CD14-positive monocyte (primary cell): ENCODE data around the gene ELAVL2. TPM values are rescaled to one million over a fixed set of nuclear protein-coding genes. Genes with fewer than 3 reads are reported as not detected.

Source experiments
- DNase-seq, 3 donors: peaks; one replicate each; pipeline ENCODE4 v3.0.0-alpha.2; 2011 to 2022
- H2AFZ ChIP-seq: 2 replicates; pipeline ENCODE4 v1.6.0; 2012; ENCODE audit warnings: mild to moderate bottlenecking, low read depth, low read length, inconsistent platforms; ENCODE audit not compliant: insufficient read depth, poor library complexity, severe bottlenecking
- H3K27ac ChIP-seq, 2 donors: 1 replicate in 1 of 2; 2 replicates in 1 of 2; pipeline ENCODE4 v1.5.1; 2012 to 2013; ENCODE audit warnings: low read length in 2 of 2, control low read depth in 1 of 2, inconsistent platforms in 1 of 2, low read depth in 1 of 2, mild to moderate bottlenecking in 1 of 2
- H3K27me3 ChIP-seq, 2 donors: one replicate each; pipeline versions ENCODE4 v1.6.0 to v1.6.1; 2011 to 2013; ENCODE audit warnings: low read length in 2 of 2; ENCODE audit not compliant: control insufficient read depth in 2 of 2, insufficient read depth in 2 of 2
- H3K36me3 ChIP-seq, 2 donors: replicated peaks in 1 of 2; 1 replicate in 1 of 2; 2 replicates in 1 of 2; pipeline versions ENCODE4 v1.5.1 to v1.6.1; 2012 to 2013; ENCODE audit warnings: low read length in 2 of 2, control low read depth in 1 of 2, inconsistent platforms in 1 of 2, mild to moderate bottlenecking in 1 of 2; ENCODE audit not compliant: insufficient read depth in 2 of 2, control insufficient read depth in 1 of 2
- H3K4me1 ChIP-seq, 2 donors: 1 replicate in 1 of 2; 2 replicates in 1 of 2; pipeline versions ENCODE4 v1.5.1 to v1.6.1; 2012 to 2013; ENCODE audit warnings: low read length in 2 of 2, control low read depth in 1 of 2, inconsistent platforms in 1 of 2, mild to moderate bottlenecking in 1 of 2, moderate library complexity in 1 of 2; ENCODE audit not compliant: insufficient read depth in 2 of 2, control insufficient read depth in 1 of 2
- H3K4me2 ChIP-seq: replicated peaks from 2 replicates; pipeline ENCODE3; 2012; ENCODE audit warnings: low read length, moderate library complexity, mild to moderate bottlenecking; ENCODE audit not compliant: poor library complexity, severe bottlenecking; ENCODE audit errors: extremely low read depth
- H3K4me3 ChIP-seq, 3 experiments: fragments of 200-600 bp in 1 of 3; sonication (generic) in 1 of 3; replicated peaks in 1 of 3; 1 replicate in 2 of 3; 2 replicates in 1 of 3; pipeline ENCODE4 v1.5.1; 2011 to 2013; ENCODE audit warnings: low read length in 3 of 3, mild to moderate bottlenecking in 3 of 3, control low read depth in 2 of 3, low read depth in 2 of 3, inconsistent platforms in 1 of 3, moderate library complexity in 1 of 3
- H3K79me2 ChIP-seq: 2 replicates; pipeline ENCODE4 v1.6.0; 2012; ENCODE audit warnings: mild to moderate bottlenecking, control low read depth, inconsistent platforms, low read length, moderate library complexity; ENCODE audit not compliant: insufficient read depth
- H3K9ac ChIP-seq: 2 replicates; pipeline ENCODE4 v1.6.0; 2017; ENCODE audit warnings: low read length, mild to moderate bottlenecking; ENCODE audit not compliant: insufficient read depth, poor library complexity, severe bottlenecking
- H3K9me3 ChIP-seq, 2 donors: replicated peaks in 1 of 2; 1 replicate in 1 of 2; 2 replicates in 1 of 2; pipeline versions ENCODE4 v1.5.1 to v1.6.1; 2012 to 2013; ENCODE audit warnings: low read length in 2 of 2, control low read depth in 1 of 2; ENCODE audit not compliant: control insufficient read depth in 1 of 2, insufficient read depth in 1 of 2
- H4K20me1 ChIP-seq: 2 replicates; pipeline ENCODE4 v1.6.0; 2012; ENCODE audit warnings: mild to moderate bottlenecking, low read length, control low read depth, moderate library complexity; ENCODE audit not compliant: insufficient read depth
- H3K27ac Mint-ChIP-seq, 7 donors: one replicate each; pipeline ENCODE4 v1.8.0; 2020; ENCODE audit warnings: mild to moderate bottlenecking in 7 of 7, mixed read lengths in 7 of 7, moderate library complexity in 6 of 7, inconsistent platforms in 2 of 7
- H3K27me3 Mint-ChIP-seq, 3 donors: one replicate each; pipeline ENCODE4 v1.8.0; 2021 to 2022; ENCODE audit warnings: low read depth in 3 of 3, mild to moderate bottlenecking in 3 of 3, mixed read lengths in 3 of 3, moderate library complexity in 3 of 3, inconsistent platforms in 1 of 3
- H3K36me3 Mint-ChIP-seq, 2 donors: one replicate each; pipeline ENCODE4 v1.8.0; 2020; ENCODE audit warnings: mixed read lengths in 2 of 2, inconsistent platforms in 1 of 2, mild to moderate bottlenecking in 1 of 2
- H3K4me1 Mint-ChIP-seq: one replicate; pipeline ENCODE4 v1.8.0; 2020; ENCODE audit warnings: mild to moderate bottlenecking, mixed read lengths
- H3K4me3 Mint-ChIP-seq, 2 donors: one replicate each; pipeline ENCODE4 v1.8.0; 2020; ENCODE audit warnings: mild to moderate bottlenecking in 2 of 2, mixed read lengths in 2 of 2, moderate library complexity in 1 of 2
- H3K9me3 Mint-ChIP-seq, 7 donors: one replicate each; pipeline ENCODE4 v1.8.0; 2020 to 2022; ENCODE audit warnings: mixed read lengths in 7 of 7, mild to moderate bottlenecking in 6 of 7, moderate library complexity in 6 of 7, inconsistent platforms in 2 of 7
- CTCF ChIP-seq: fragments of 200-600 bp; IDR thresholded peaks from one replicate; pipeline ENCODE4 v1.8.0; 2022; ENCODE audit warnings: antibody characterized with exemption, mild to moderate bottlenecking
- WGBS: methylation state at CpG from one replicate; pipeline ENCODE4 v1.1.5; 2013; ENCODE audit warnings: missing lambda C conversion rate; ENCODE audit not compliant: insufficient coverage; 5-methylcytosine and 5-hydroxymethylcytosine counted together
- intact Hi-C, 2 donors: fragments of 100-400 bp; cut with micrococcal nuclease; formaldehyde crosslinking; loops; one replicate each; pipeline versions ENCODE4 v1.15.0 to v1.15.1; 2023
- polyA plus RNA-seq, 3 donors: library from polyadenylated mRNA; depleted of rRNA in 1 of 3; unstranded in 2 of 3; stranded (reverse) in 1 of 3; fragments of 300-500 nt in 2 of 3; fragments of >200 nt in 1 of 3; fragmentation: Illumina TruSeq in 2 of 3; gene quantifications; 1 replicate in 2 of 3; 2 replicates in 1 of 3; pipeline ENCODE4 v1.2.3, GENCODE V29; 2012 to 2021

Gene ELAVL2
- polyA plus RNA-seq, 3 donors, result not detected

- H4K20me1 ChIP-seq, result no peaks in the 10 kb centered on the region
- no peak for DNase-seq
Observed at GRCh38 chr9:23766613-23767012, 59.4 kb downstream of the ELAVL2 start.

DNA sequence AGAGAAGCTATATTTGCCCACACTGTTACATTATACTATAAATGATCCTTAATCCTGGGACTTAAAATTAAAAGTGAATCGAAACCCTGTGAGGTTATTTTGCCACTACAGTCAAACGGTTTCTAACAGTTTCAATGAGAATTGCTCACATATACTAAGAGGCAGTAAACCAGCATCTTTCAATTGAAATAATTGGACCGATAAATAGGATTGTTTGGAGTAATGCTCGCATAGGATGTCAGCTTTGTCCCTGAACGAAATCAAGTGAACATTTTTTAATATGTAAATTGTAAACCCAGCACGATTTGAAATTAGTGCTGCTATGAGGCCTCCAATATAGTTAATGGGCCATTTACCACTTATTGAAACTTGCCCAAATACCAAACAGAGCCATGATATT lies 60.5 kb downstream of the ELAVL2 start:
- H3K4me3 Mint-ChIP-seq, result no peak overlapping the region
- Histone ChIP-seq H3K4me2 (no peak overlapping the region), H3K9me3 (no peaks in the 10 kb centered on the region), H3K4me3 (no peak overlapping the region), H3K4me1 (no peaks in the 10 kb centered on the region), H3K27ac (no peak overlapping the region), H3K36me3 (no peaks in the 10 kb centered on the region), H2AFZ (no peak overlapping the region), H3K27me3 (no peaks in the 10 kb centered on the region), H3K9ac (no peak overlapping the region), H4K20me1 (no peaks in the 10 kb centered on the region), H3K79me2 (no peaks in the 10 kb centered on the region)
- no peaks in the 10 kb centered on the region for H3K36me3 Mint-ChIP-seq
- no peak for TF ChIP-seq CTCF
- DNase-seq, result no peak
- no peaks in the 10 kb centered on the region for H3K27me3 Mint-ChIP-seq
- WGBS, result 100% methylated on average over 2 of the region's 6 CpGs
- intact Hi-C loops, result no loop called here
- no peaks in the 10 kb centered on the region for H3K4me1 Mint-ChIP-seq
- H3K27ac Mint-ChIP-seq, result no peak overlapping the region
- H3K9me3 Mint-ChIP-seq, result peaks cover 0 to 2% (median 0%) of the 10 kb centered on the region in 7 donors

More at GRCh38 chr9:23766613-23767012, 59.4 kb downstream of the ELAVL2 start:
- Histone ChIP-seq H2AFZ (no peak overlapping the region), H3K36me3 (no peaks in the 10 kb centered on the region), H3K9me3 (no peaks in the 10 kb centered on the region), H3K9ac (no peak overlapping the region), H3K79me2 (no peaks in the 10 kb centered on the region), H3K27me3 (no peaks in the 10 kb centered on the region), H3K4me1 (no peaks in the 10 kb centered on the region), H3K4me2 (no peak overlapping the region), H3K4me3 (no peak overlapping the region), H3K27ac (no peak overlapping the region)
- intact Hi-C loops, result no loop called here
- no CpG with 5 or more reads among the region's 2 CpGs for WGBS
- Mint-ChIP-seq H3K27me3 (no peaks in the 10 kb centered on the region), H3K4me1 (no peaks in the 10 kb centered on the region), H3K27ac (no peak overlapping the region), H3K4me3 (no peak overlapping the region), H3K9me3 (peaks cover 0 to 4% (median 0%) of the 10 kb centered on the region in 7 donors), H3K36me3 (no peaks in the 10 kb centered on the region)
- no peak for TF ChIP-seq CTCF
